Skeletal muscle cell (primary cell): ENCODE results near the gene PRKCA.

Source experiments
- DNase-seq: peaks from one replicate; pipeline ENCODE4 v3.0.0-alpha.2; 2010; ENCODE audit warnings: low read depth
- H3K4me3 ChIP-seq: 2 replicates; pipeline ENCODE4 v1.5.1; 2011; ENCODE audit warnings: low read depth, mild to moderate bottlenecking, control low read depth, low read length, moderate library complexity

The PRKCA gene

GRCh38 chr17:66781135-66781534, 478.7 kb downstream of the PRKCA start:
- H3K4me3 ChIP-seq: no peak overlapping the region
- DNase-seq: no peak

- DNase-seq: no peak
- H3K4me3 ChIP-seq: no peak overlapping the region
These were observed 480.4 kb downstream of the PRKCA start for GRCh38 chr17:66782851-66783250.

GRCh38 chr17:66783656-66784381, 481.4 kb downstream of the PRKCA start:
- DNase-seq: no peak
- no peak overlapping the region for H3K4me3 ChIP-seq

- H3K4me3 ChIP-seq: no peak overlapping the region
- DNase-seq: no peak
These were observed 482.4 kb downstream of the PRKCA start for GRCh38 chr17:66784621-66785364.

GRCh38 chr17:66786107-66786506, 483.7 kb downstream of the PRKCA start:
- no peak overlapping the region for H3K4me3 ChIP-seq
- DNase-seq: no peak

- DNase-seq: no peak
- no peak overlapping the region for H3K4me3 ChIP-seq
These were observed 485.5 kb downstream of the PRKCA start for GRCh38 chr17:66787914-66788313.

GRCh38 chr17:66789093-66789492, 486.7 kb downstream of the PRKCA start:
- DNase-seq: no peak
- no peak overlapping the region for H3K4me3 ChIP-seq

GRCh38 chr17:66789961-66790437, 487.6 kb downstream of the PRKCA start:
- no peak for DNase-seq
- no peak overlapping the region for H3K4me3 ChIP-seq

- H3K4me3 ChIP-seq: no peak overlapping the region
- no peak for DNase-seq
These were observed 488.2 kb downstream of the PRKCA start for GRCh38 chr17:66790501-66791061.

GRCh38 chr17:66791347-66791746, 488.9 kb downstream of the PRKCA start:
- H3K4me3 ChIP-seq: no peak overlapping the region
- no peak for DNase-seq

- no peak for DNase-seq
These were observed 491.4 kb downstream of the PRKCA start for GRCh38 chr17:66793814-66794213.

GRCh38 chr17:66795486-66795885, 493.1 kb downstream of the PRKCA start:
- no peak overlapping the region for H3K4me3 ChIP-seq

More at GRCh38 chr17:66793814-66794213, 491.4 kb downstream of the PRKCA start:
- H3K4me3 ChIP-seq: no peak overlapping the region

GRCh38 chr17:66799849-66800537, 497.6 kb downstream of the PRKCA start:
- no peak for DNase-seq
- no peak overlapping the region for H3K4me3 ChIP-seq

More at GRCh38 chr17:66795486-66795885, 493.1 kb downstream of the PRKCA start:
- DNase-seq: no peak

- no peak overlapping the region for H3K4me3 ChIP-seq
These were observed 501.1 kb downstream of the PRKCA start for GRCh38 chr17:66803474-66803951.

GRCh38 chr17:66805567-66805966, 503.2 kb downstream of the PRKCA start:
- H3K4me3 ChIP-seq: no peak overlapping the region
- no peak for DNase-seq

More at GRCh38 chr17:66803474-66803951, 501.1 kb downstream of the PRKCA start:
- DNase-seq: no peak

- no peak overlapping the region for H3K4me3 ChIP-seq
- DNase-seq: no peak
These were observed 504.8 kb downstream of the PRKCA start for GRCh38 chr17:66807182-66807581.

- no peak overlapping the region for H3K4me3 ChIP-seq
- no peak for DNase-seq
These were observed 507.0 kb downstream of the PRKCA start for GRCh38 chr17:66809408-66809807.

GRCh38 chr17:66810951-66811682, 508.7 kb downstream of the PRKCA start:
- DNase-seq: no peak
- no peak overlapping the region for H3K4me3 ChIP-seq

- DNase-seq: no peak
These were observed 509.3 kb downstream of the PRKCA start for GRCh38 chr17:66811683-66812054.

More at GRCh38 chr17:66811683-66812054, 509.3 kb downstream of the PRKCA start:
- no peak overlapping the region for H3K4me3 ChIP-seq
